Hepatic stellate cell (primary cell): ENCODE results near the gene RTN4RL2.

Source experiments
- DNase-seq: peaks from one replicate; pipeline ENCODE4 v3.0.0; 2011; ENCODE audit warnings: low spot score

RTN4RL2 gene

GRCh38 chr11:57460022-57460757 lies at the start of gene RTN4RL2:
Gene RTN4RL2 (plus strand): TSS chr11:57460528. CDS start chr11:57460866, 338 bp downstream.
- peak; percentile 70 for DNase-seq

- DNase-seq, result no peak
Observed at GRCh38 chr11:57413681-57414080, 46.6 kb upstream of the RTN4RL2 start.

GRCh38 chr11:57414612-57415212 lies 45.6 kb upstream of the RTN4RL2 start:
- no peak for DNase-seq

GRCh38 chr11:57416436-57416835 lies 43.9 kb upstream of the RTN4RL2 start:
- no peak for DNase-seq

- DNase-seq, result no peak
Observed at GRCh38 chr11:57417056-57417455, 43.3 kb upstream of the RTN4RL2 start.

- DNase-seq, result no peak
Observed at GRCh38 chr11:57418131-57418530, 42.2 kb upstream of the RTN4RL2 start.

- no peak for DNase-seq
Observed at GRCh38 chr11:57419146-57419545, 41.2 kb upstream of the RTN4RL2 start.

- no peak for DNase-seq
Observed at GRCh38 chr11:57421066-57421465, 39.3 kb upstream of the RTN4RL2 start.

GRCh38 chr11:57421805-57422204 lies 38.5 kb upstream of the RTN4RL2 start:
- no peak for DNase-seq

GRCh38 chr11:57422669-57423068 lies 37.7 kb upstream of the RTN4RL2 start:
- no peak for DNase-seq

- DNase-seq, result no peak
Observed at GRCh38 chr11:57424137-57424791, 36.1 kb upstream of the RTN4RL2 start.

- peak; percentile 79 for DNase-seq
Observed at GRCh38 chr11:57424792-57425564, 35.4 kb upstream of the RTN4RL2 start.

- DNase-seq, result peak; percentile 30
Observed at GRCh38 chr11:57425565-57426438, 34.5 kb upstream of the RTN4RL2 start.

GRCh38 chr11:57426439-57426928 lies 33.8 kb upstream of the RTN4RL2 start:
- no peak for DNase-seq

GRCh38 chr11:57426929-57427726 lies 33.2 kb upstream of the RTN4RL2 start, which contains the start of gene SLC43A3:
Gene SLC43A3 (minus strand): TSS chr11:57427121. CDS start chr11:57426172, 949 bp downstream.
- peak; percentile 77 for DNase-seq

GRCh38 chr11:57427727-57428082 lies 32.6 kb upstream of the RTN4RL2 start:
- no peak for DNase-seq

GRCh38 chr11:57428643-57429042 lies 31.7 kb upstream of the RTN4RL2 start:
- no peak for DNase-seq

GRCh38 chr11:57429946-57430345 lies 30.4 kb upstream of the RTN4RL2 start:
- no peak for DNase-seq

- DNase-seq, result no peak
Observed at GRCh38 chr11:57430952-57431351, 29.4 kb upstream of the RTN4RL2 start.

GRCh38 chr11:57432149-57432561 lies 28.2 kb upstream of the RTN4RL2 start:
- DNase-seq, result no peak
